Tibial artery (tissue), 4 donors: ENCODE data around the gene PCSK5.
A peak's percentile ranks its signal among the peaks of the same experiment; 100 is the strongest.

Source experiments
- DNase-seq, 2 donors: peaks; one replicate each; pipeline ENCODE4 v3.0.0-alpha.2; 2019
- H3K27ac ChIP-seq, 2 donors: fragments of 200-600 bp; sonication (generic) in 1 of 2; 1 replicate in 1 of 2; 2 replicates in 1 of 2; pipeline ENCODE4 v1.5.1; 2018 to 2019; ENCODE audit warnings: mild to moderate bottlenecking in 1 of 2
- H3K27me3 ChIP-seq, 2 donors: fragments of 200-600 bp; sonication (generic) in 1 of 2; one replicate each; pipeline versions ENCODE4 v1.5.1 to v1.6.0; 2016 to 2019
- H3K36me3 ChIP-seq, 3 donors: fragments of 200-600 bp; sonication (generic) in 2 of 3; one replicate each; pipeline ENCODE4 v1.5.1; 2016 to 2019; ENCODE audit warnings: mild to moderate bottlenecking in 2 of 3
- H3K4me1 ChIP-seq, 4 donors: fragments of 200-600 bp; sonication (generic) in 2 of 4; 1 replicate in 3 of 4; 2 replicates in 1 of 4; pipeline ENCODE4 v1.5.1; 2016 to 2019
- H3K4me3 ChIP-seq, 2 donors: fragments of 200-600 bp; sonication (generic) in 1 of 2; 1 replicate in 1 of 2; 2 replicates in 1 of 2; pipeline ENCODE4 v1.5.1; 2018 to 2019; ENCODE audit warnings: mild to moderate bottlenecking in 2 of 2
- H3K9me3 ChIP-seq, 3 donors: fragments of 200-600 bp; sonication (generic) in 1 of 3; one replicate each; pipeline ENCODE4 v1.5.1; 2016 to 2019
- intact Hi-C: fragments of 100-400 bp; cut with DNase I; formaldehyde crosslinking; loops from one replicate; pipeline ENCODE4 v1.15.0; 2023; ENCODE audit warnings: low total_unique reads
- TF ChIP-seq, protein P1 (sequence below), 2 experiments: fragments of 200-600 bp in 1 of 2; fragments of 450-650 bp in 1 of 2; IDR thresholded peaks; one replicate each; pipeline ENCODE4 v1.5.1; 2017 to 2019; ENCODE audit warnings: antibody characterized with exemption in 2 of 2, mild to moderate bottlenecking in 1 of 2, moderate library complexity in 1 of 2

The PCSK5 gene

GRCh38 chr9:76200745-76201144, 310.3 kb downstream of the PCSK5 start:
- H3K4me3 ChIP-seq = no peak overlapping the region
- no peak overlapping the region for H3K27ac ChIP-seq
- no peaks in the 10 kb centered on the region for H3K27me3 ChIP-seq
- no peaks in the 10 kb centered on the region for H3K9me3 ChIP-seq
- TF ChIP-seq, protein P1, sequence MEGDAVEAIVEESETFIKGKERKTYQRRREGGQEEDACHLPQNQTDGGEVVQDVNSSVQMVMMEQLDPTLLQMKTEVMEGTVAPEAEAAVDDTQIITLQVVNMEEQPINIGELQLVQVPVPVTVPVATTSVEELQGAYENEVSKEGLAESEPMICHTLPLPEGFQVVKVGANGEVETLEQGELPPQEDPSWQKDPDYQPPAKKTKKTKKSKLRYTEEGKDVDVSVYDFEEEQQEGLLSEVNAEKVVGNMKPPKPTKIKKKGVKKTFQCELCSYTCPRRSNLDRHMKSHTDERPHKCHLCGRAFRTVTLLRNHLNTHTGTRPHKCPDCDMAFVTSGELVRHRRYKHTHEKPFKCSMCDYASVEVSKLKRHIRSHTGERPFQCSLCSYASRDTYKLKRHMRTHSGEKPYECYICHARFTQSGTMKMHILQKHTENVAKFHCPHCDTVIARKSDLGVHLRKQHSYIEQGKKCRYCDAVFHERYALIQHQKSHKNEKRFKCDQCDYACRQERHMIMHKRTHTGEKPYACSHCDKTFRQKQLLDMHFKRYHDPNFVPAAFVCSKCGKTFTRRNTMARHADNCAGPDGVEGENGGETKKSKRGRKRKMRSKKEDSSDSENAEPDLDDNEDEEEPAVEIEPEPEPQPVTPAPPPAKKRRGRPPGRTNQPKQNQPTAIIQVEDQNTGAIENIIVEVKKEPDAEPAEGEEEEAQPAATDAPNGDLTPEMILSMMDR (IDR thresholded peaks at IDR 0.05) = no peak
- H3K36me3 ChIP-seq = no peaks in the 10 kb centered on the region
- H3K4me1 ChIP-seq = peaks cover 0 to 7% (median 3%) of the 10 kb centered on the region in 4 donors
- no peak for DNase-seq
- intact Hi-C loops = no loop called here

DNA sequence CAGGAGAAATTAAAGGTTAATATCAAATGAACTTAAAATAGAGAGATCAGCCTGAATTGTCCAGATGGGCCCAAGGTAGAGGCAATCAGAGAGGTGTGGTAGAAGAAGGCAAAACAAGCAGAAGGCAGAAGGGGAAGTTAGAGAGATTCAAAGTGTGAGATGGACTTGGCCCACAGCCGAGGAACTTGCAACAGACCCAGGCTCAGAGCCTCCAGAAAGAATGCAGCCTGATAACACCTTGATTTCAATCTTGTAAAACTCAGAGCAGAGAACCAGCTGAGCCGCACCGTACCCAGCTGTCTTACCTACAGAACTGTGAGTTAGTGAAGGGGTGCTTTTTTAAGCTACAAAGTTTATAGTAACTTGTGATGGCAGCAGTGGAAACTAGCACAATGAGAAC, 312.9 kb downstream of the PCSK5 start:
- no peaks in the 10 kb centered on the region for H3K9me3 ChIP-seq
- no peaks in the 10 kb centered on the region for H3K36me3 ChIP-seq
- no peak overlapping the region for H3K27ac ChIP-seq
- TF ChIP-seq, protein P1 (IDR thresholded peaks at IDR 0.05) = no peak
- no peaks in the 10 kb centered on the region for H3K27me3 ChIP-seq
- no peaks in the 10 kb centered on the region for H3K4me1 ChIP-seq
- no peak overlapping the region for H3K4me3 ChIP-seq
- DNase-seq = peak in 1 of 2 donors; percentile 36
- intact Hi-C loops = no loop called here

DNA sequence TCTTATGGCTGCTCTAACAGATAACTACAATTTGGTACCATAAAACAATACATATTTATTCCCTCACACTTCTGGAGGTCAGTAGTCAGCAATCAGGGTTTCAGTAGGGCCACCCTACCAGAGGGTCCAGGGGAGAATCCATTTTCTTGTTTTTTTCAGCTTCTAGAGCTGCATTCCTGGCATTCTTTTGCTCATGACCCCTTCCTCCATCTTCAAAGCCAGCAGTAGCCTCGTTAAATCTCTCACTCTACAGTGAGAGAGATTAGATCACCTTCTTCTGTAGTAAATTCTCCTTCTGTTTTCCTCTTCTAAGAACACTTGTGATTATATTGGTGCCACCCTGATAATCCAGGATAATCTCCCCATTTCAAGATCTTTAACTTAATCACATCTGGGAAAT, 316.3 kb downstream of the PCSK5 start:
- TF ChIP-seq, protein P1 (IDR thresholded peaks at IDR 0.05) = no peak
- Histone ChIP-seq H3K27me3 (no peaks in the 10 kb centered on the region), H3K4me1 (no peaks in the 10 kb centered on the region), H3K4me3 (no peak overlapping the region), H3K27ac (no peak overlapping the region), H3K9me3 (no peaks in the 10 kb centered on the region), H3K36me3 (no peaks in the 10 kb centered on the region)
- intact Hi-C loops = no loop called here
- no peak for DNase-seq

DNA sequence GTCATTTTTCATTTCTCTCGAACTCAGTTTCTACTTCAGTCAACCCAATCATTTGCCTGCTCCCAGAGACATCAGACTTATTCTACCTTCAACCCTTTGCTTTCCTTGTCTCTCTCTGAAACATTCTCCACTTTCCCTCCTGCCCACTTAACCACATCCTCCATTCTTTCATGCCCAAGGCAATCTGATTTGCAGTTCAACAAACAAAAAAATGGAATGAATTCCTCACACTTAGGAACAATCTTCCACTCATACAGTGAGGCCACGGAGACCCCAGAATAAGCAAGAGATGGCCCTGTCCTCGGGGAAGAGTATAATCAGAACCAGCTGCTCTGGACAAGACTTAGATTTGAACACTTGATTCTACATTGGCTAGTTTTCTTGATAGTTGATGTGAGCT, 323.3 kb downstream of the PCSK5 start:
- no peak overlapping the region for H3K27ac ChIP-seq
- no peak overlapping the region for H3K4me3 ChIP-seq
- peaks cover 0 to 4% of the 10 kb centered on the region in 2 donors for H3K27me3 ChIP-seq
- TF ChIP-seq, protein P1 (IDR thresholded peaks at IDR 0.05) = no peak
- H3K36me3 ChIP-seq = no peaks in the 10 kb centered on the region
- no peaks in the 10 kb centered on the region for H3K9me3 ChIP-seq
- H3K4me1 ChIP-seq = peaks cover 0 to 7% (median 6%) of the 10 kb centered on the region in 4 donors
- intact Hi-C loops = no loop called here
- no peak for DNase-seq

DNA sequence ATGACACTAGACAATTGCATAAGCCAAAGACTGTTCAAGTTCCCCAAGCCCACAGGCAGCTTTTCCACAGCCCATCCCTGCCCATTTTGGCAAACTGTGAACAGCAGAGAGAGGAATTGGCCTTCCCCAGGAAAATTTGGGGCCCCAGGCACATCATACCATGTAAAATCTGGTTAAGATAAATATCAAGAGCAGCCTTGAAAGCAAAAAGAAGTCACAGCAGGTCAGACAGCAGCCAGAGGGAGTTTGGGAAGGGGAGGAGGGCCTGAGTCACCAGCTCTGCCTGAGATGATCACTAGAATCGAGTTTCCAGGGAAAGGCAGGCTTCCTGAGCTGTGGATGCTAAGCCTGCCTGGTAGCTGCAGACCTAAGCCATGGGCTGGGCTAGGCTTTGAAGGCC, 324.6 kb downstream of the PCSK5 start:
- TF ChIP-seq, protein P1 (IDR thresholded peaks at IDR 0.05) = no peak
- Histone ChIP-seq H3K4me3 (no peak overlapping the region), H3K36me3 (no peaks in the 10 kb centered on the region), H3K27ac (no peak overlapping the region), H3K9me3 (no peaks in the 10 kb centered on the region), H3K4me1 (peaks cover 0 to 7% (median 6%) of the 10 kb centered on the region in 4 donors), H3K27me3 (peaks cover 0 to 4% of the 10 kb centered on the region in 2 donors)
- no peak for DNase-seq
- intact Hi-C loops = no loop called here

GRCh38 chr9:76216161-76216649, 325.7 kb downstream of the PCSK5 start:
- Histone ChIP-seq H3K27ac (no peak overlapping the region), H3K27me3 (peaks cover 0 to 4% of the 10 kb centered on the region in 2 donors), H3K36me3 (no peaks in the 10 kb centered on the region), H3K4me1 (peaks cover 0 to 7% (median 6%) of the 10 kb centered on the region in 4 donors), H3K9me3 (no peaks in the 10 kb centered on the region), H3K4me3 (no peak overlapping the region)
- no peak for DNase-seq
- intact Hi-C loops = no loop called here
- TF ChIP-seq, protein P1 (IDR thresholded peaks at IDR 0.05) = no peak
